Natural killer cell treated with Interleukin-12 subunit alpha and Interleukin-12 subunit beta and Interleukin-15 and Interleukin-18, amount 100 ng/mL, for 72 hours (primary cell): ENCODE data around the gene MRPL20. TPM values are rescaled to one million over a fixed set of nuclear protein-coding genes. Genes with fewer than 3 reads are reported as not detected.

Experiments used
- ATAC-seq, 2 donors: fragments of 150-1000 bp; cut with Tn5 transposase in 1 of 2; sonication (Bioruptor Pico), chemical (Tn5 transposase) in 1 of 2; 2 replicates each; pipeline ENCODE4 v1.10.0; 2021
- DNase-seq: peaks from one replicate; pipeline ENCODE4 v3.0.0; 2022; ENCODE audit warnings: low spot score
- H3K27ac Mint-ChIP-seq, 2 donors: 1 replicate in 1 of 2; 2 replicates in 1 of 2; pipeline ENCODE4 v1.8.0; 2022; ENCODE audit warnings: mixed read lengths in 2 of 2, mild to moderate bottlenecking in 1 of 2, moderate library complexity in 1 of 2
- H3K27me3 Mint-ChIP-seq, 2 donors: 1 replicate in 1 of 2; 2 replicates in 1 of 2; pipeline ENCODE4 v1.8.0; 2022; ENCODE audit warnings: mixed read lengths in 2 of 2
- H3K36me3 Mint-ChIP-seq: one replicate; pipeline ENCODE4 v1.8.0; 2022; ENCODE audit warnings: mixed read lengths
- H3K4me1 Mint-ChIP-seq, 2 donors: 1 replicate in 1 of 2; 2 replicates in 1 of 2; pipeline ENCODE4 v1.8.0; 2022; ENCODE audit warnings: low read depth in 2 of 2, mixed read lengths in 2 of 2, mild to moderate bottlenecking in 1 of 2
- H3K4me3 Mint-ChIP-seq: one replicate; pipeline ENCODE4 v1.8.0; 2022; ENCODE audit warnings: mixed read lengths
- H3K9me3 Mint-ChIP-seq: 2 replicates; pipeline ENCODE4 v1.8.0; 2022; ENCODE audit warnings: mixed read lengths
- total RNA-seq, 2 donors: library from RNA; stranded (reverse); gene quantifications; one replicate each; pipeline ENCODE4 v1.2.3, GENCODE V29; 2022

The MRPL20 gene
- total RNA-seq, 2 donors from 2014 or later: 138 to 175 TPM

DNA sequence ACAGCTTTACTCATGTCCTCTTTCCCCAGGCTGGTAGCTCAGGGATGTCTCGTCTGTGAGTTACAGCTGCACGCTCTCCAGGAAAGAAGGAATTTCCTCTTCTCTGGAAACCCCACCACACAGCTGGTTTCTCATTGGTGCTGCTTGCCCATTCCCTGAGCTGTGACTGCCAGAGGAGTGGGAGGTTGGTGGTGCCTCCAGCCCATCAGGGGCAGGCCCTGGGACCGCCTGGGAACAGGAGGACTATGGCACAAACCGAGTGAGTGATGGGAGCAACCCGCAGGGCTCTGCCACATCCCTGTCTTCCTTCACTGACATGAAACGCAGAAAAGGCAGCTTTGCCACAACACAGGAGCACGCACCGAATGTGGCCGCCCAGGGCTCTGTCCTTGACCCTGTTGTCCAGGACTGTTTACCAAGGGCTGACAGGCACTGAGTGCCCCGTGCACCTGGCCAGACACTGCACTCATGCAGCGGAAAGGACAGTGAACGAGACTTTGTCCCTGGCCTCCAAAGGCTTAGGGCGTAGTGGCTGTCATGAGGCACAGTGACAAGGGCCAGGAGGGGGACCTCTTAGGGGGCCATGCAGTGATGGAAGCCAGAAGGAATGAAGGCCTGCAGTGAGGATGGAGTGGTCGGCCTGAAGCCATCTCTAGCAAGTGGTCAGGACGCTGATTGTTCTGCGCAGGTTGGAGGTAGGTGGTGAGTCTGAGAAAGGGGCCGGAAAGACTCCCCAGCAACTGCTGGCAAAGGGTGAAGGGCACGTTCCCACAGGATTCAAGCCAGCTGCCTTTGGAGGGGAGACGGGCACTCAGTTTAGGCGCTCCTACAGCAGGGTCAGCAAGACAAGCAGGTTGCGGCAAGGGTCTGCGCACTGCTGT lies 6.3 kb downstream of the MRPL20 start:
- Mint-ChIP-seq H3K27ac (peak overlapping the region; percentile 71 to 91), H3K4me3 (peak overlapping the region; percentile 88), H3K4me1 (peaks cover 33 to 35% of the 10 kb centered on the region in 2 donors), H3K27me3 (no peaks in the 10 kb centered on the region), H3K9me3 (no peaks in the 10 kb centered on the region), H3K36me3 (peaks cover 11% of the 10 kb centered on the region)
- DNase-seq (no peak), ATAC-seq (no peak)

DNA sequence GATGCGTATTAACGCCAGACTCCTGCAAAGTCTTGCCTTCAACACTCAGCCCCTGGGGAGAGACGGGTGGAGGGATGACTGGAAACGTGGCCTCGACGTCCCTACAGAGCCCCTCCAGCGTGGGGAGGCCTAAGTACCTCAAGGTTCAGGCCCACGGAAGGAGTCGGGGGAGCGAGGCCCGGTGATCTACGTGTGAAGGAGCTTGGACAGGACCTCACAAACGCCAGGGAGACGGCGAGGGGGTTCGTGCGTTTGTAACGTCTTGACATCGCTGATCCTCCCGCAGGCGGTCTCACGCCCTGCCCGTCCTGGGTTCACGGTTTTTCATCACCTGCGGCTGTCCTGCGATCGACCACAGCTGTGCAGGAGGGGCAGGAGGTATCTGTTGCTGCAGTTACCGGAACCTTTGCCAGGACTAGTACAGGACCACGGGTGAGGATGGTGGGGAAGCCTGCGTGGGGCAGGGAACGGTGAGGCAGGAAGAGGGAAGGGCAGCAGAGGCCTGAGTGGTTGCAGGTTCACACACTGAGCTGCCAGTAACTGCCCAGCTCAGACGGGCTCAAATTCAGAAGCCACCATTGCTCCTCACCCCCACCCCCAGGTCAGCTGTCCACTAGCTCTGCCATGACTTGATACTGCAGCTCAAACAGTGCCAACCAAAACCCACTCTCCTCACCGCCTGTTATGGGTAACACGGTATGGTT lies 7.1 kb downstream of the MRPL20 start:
- Mint-ChIP-seq H3K27ac (peak overlapping the region; percentile 71 to 91), H3K4me3 (peak overlapping the region; percentile 88), H3K4me1 (peaks cover 33 to 36% of the 10 kb centered on the region in 2 donors), H3K9me3 (no peaks in the 10 kb centered on the region), H3K36me3 (peaks cover 19% of the 10 kb centered on the region), H3K27me3 (no peaks in the 10 kb centered on the region)
- peak in 1 of 2 donors; percentile 1 for ATAC-seq
- no peak for DNase-seq

DNA sequence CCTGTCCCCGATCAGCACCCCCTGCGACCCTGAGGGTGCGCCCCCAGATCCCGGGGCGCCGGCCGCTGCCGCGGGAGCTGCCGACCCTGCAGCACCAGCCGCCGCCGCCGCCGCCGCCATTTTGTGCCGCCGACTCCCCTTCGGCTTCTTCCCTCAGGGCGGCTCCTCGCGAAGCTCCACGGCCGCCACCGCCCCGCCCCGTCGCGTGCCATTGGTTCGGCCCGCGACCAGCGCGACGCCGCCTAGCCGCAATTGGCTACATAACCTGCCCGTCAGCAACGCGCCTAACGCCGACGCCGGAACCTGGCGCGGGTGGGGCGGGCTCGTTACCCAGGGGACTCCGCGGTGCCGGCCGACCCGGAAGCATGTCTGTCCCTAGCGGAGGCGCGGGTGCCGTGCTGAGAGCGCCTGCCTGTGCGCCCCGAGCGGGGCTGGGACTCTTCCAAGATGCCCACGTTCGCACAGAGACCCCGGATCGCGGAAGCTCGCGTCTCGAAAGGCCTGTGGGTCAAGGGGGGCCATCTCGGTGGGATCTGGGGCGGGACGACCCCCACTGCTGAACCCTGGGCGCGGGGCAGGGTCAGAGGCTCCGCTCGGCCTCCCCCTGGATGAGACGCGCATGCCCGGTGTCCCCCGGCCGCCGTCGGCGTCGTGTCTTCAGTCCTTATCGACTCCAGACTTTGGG lies 7.8 kb downstream of the MRPL20 start, which contains the start of gene CCNL2:
TSS of gene CCNL2 (minus strand) at position 149 of the 685 bp plus-strand sequence. CDS start at position 120, 29 bp downstream.
- ATAC-seq: peak; percentile 98 to 99
- Mint-ChIP-seq H3K4me1 (peaks cover 33 to 36% of the 10 kb centered on the region in 2 donors), H3K27me3 (no peaks in the 10 kb centered on the region), H3K9me3 (no peaks in the 10 kb centered on the region), H3K4me3 (peak within 1 kb of the TSS; percentile 99), H3K27ac (peak within 1 kb of the TSS; percentile 81 to 91), H3K36me3 (peaks cover 20% of the 10 kb centered on the region)
- DNase-seq: peak; percentile 100

DNA sequence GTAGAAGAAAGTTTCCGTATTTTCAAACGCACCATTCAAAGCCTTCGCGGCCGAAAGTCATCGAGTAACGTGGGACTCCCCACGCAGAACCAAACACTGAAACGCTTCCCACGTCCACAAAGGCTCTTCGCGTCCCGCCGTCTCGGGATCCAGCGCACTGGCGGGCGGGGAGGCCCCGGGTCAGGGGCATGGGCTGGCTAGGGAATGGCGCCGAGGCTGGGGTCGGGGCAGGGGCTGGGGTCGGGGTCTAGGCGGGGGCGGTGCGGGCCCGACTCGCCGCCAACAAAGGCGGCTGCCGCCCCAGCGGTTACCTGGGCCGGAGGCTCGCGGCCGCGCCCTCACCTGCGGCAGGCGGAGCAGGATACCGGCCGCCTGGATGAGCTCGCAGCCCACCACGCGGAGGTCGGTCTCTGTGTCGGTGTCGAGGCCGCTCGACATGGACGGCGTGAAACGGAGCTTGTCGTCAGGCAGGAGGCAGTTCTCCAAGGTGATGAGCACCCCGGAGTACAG lies 8.4 kb downstream of the MRPL20 start:
- no peaks in the 10 kb centered on the region for H3K27me3 Mint-ChIP-seq
- DNase-seq (no peak), ATAC-seq (peak; percentile 1)
- H3K4me1 Mint-ChIP-seq: peaks cover 31 to 34% of the 10 kb centered on the region in 2 donors
- H3K4me3 Mint-ChIP-seq: peak overlapping the region; percentile 99
- H3K36me3 Mint-ChIP-seq: peaks cover 20% of the 10 kb centered on the region
- no peaks in the 10 kb centered on the region for H3K9me3 Mint-ChIP-seq
- H3K27ac Mint-ChIP-seq: peak overlapping the region; percentile 81 to 91

DNA sequence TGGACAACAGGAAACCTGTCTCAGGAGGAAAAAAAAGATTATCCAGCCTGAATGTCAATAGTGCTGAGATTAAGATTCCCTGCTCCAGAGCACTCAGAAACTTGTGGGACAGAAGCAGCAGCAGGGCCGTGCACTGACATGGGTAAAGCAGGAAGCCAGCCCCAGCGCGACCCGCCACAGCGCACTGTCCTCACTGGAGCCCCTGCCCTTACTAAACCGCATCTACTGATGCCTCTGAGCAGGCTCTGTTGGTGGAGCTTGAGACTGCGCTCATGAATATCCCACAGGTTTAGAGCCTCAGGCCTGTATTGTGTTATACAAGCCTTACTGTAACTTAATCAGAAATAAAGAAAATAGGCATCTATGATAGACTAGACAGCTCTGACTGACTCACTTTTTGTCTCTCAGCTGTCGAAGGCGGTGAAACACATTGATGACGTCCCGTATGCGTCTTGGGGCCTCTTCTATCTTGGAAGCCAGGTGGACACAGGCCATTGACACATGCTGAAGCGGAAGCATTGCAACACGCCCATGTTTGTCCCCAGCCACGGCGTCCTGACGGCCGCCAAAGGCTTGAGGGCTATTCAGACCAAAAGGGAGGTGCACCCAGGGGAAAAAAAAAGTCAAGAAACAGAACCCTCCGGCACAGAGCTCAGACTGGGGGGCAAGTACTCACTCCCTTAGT lies 9.1 kb downstream of the MRPL20 start:
- Mint-ChIP-seq H3K27me3 (no peaks in the 10 kb centered on the region), H3K9me3 (no peaks in the 10 kb centered on the region), H3K4me1 (peaks cover 32 to 36% of the 10 kb centered on the region in 2 donors), H3K4me3 (peak overlapping the region; percentile 99), H3K27ac (peak overlapping the region; percentile 81 to 91), H3K36me3 (peaks cover 20% of the 10 kb centered on the region)
- DNase-seq: no peak
- no peak for ATAC-seq

DNA sequence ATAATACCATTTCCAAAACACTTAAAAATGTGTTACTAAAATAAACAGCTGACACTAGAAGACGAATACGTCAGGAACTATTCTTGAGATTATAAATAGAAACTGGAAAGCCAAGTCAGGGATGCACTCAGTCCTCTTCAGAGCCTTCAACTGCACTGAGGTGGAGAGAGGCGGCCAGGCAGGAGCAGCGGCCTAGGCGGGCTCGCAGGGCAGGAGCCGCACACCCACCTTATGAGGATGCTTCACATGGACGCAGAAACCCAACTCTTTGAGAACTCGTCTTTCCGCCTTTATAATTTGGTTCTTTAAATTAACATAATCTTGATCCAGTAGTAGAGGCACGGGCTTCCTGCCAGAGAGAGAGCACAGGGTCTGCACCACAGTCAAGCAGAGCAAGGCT lies 11.9 kb downstream of the MRPL20 start:
- Mint-ChIP-seq H3K4me3 (peak overlapping the region; percentile 4), H3K4me1 (peaks cover 28 to 29% of the 10 kb centered on the region in 2 donors), H3K27me3 (no peaks in the 10 kb centered on the region), H3K27ac (no peak overlapping the region), H3K9me3 (no peaks in the 10 kb centered on the region), H3K36me3 (peaks cover 42% of the 10 kb centered on the region)
- ATAC-seq (no peak), DNase-seq (no peak)

DNA sequence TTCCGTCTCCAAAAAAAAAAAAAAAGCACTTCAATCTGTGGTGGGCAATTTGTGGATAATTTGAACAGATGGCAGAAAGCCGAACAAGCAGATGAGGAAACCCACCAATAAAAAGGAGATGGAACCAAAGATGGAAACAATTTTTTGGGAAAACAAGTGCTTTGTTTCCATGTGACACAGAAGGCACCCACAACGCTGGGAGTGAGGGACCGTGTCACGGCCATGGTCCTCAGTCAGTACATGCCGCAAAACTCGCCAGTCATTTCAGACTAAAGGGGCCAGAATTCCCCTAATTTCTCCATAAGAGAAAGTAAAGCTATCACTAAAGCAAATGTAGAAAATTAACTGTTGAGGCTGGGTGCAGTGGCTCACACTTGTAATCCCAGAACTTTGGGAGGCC lies 13.0 kb downstream of the MRPL20 start:
- H3K4me1 Mint-ChIP-seq: peaks cover 23 to 25% of the 10 kb centered on the region in 2 donors
- DNase-seq (no peak), ATAC-seq (no peak)
- no peak overlapping the region for H3K27ac Mint-ChIP-seq
- H3K36me3 Mint-ChIP-seq: peaks cover 44% of the 10 kb centered on the region
- H3K27me3 Mint-ChIP-seq: no peaks in the 10 kb centered on the region
- H3K9me3 Mint-ChIP-seq: no peaks in the 10 kb centered on the region
- H3K4me3 Mint-ChIP-seq: no peak overlapping the region

DNA sequence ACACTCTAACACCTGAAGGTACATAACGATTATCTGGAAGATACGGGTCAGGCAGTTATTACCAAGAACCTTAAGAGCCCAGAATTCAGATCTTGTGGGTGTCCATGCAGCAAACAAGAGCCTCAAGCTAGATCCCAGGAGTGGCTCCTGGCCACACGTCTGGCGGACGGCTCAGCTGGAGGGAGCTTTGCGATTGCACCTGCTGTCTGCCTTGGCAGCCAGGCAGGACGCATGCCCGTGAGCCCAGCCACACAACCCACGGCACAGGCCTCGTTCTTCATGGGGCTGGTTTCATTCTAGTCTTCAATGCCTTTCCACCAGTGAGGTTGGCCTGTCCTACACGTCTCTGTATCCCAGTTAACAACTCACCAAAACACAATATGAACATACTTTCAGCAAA lies 13.7 kb downstream of the MRPL20 start:
- no peak overlapping the region for H3K4me3 Mint-ChIP-seq
- no peaks in the 10 kb centered on the region for H3K27me3 Mint-ChIP-seq
- H3K36me3 Mint-ChIP-seq: peaks cover 44% of the 10 kb centered on the region
- no peak for DNase-seq
- H3K4me1 Mint-ChIP-seq: peaks cover 23 to 25% of the 10 kb centered on the region in 2 donors
- no peaks in the 10 kb centered on the region for H3K9me3 Mint-ChIP-seq
- no peak for ATAC-seq
- H3K27ac Mint-ChIP-seq: no peak overlapping the region

DNA sequence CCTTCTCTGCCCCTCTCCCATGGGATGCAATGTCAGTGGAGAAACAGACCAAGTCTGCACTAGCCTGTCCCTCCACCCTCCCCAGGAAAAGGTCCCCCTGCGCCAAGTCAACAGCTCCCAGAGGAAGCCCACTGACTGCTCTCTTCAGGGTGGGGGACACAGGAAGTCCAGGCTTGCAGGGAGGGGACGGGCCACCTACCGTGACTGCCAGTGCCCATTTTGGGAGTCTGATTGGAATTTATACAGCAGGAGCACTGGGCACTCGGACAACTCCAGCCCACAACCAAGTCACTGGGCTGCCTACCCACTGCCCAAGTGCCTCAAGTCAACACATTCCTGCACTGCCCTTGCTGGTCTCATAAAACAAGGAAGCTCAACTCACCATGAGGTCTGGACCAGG lies 14.1 kb downstream of the MRPL20 start:
- no peak for ATAC-seq
- Mint-ChIP-seq H3K27me3 (no peaks in the 10 kb centered on the region), H3K4me1 (peaks cover 20 to 22% of the 10 kb centered on the region in 2 donors), H3K9me3 (no peaks in the 10 kb centered on the region), H3K4me3 (no peak overlapping the region), H3K27ac (no peak overlapping the region), H3K36me3 (peaks cover 41% of the 10 kb centered on the region)
- DNase-seq: no peak

DNA sequence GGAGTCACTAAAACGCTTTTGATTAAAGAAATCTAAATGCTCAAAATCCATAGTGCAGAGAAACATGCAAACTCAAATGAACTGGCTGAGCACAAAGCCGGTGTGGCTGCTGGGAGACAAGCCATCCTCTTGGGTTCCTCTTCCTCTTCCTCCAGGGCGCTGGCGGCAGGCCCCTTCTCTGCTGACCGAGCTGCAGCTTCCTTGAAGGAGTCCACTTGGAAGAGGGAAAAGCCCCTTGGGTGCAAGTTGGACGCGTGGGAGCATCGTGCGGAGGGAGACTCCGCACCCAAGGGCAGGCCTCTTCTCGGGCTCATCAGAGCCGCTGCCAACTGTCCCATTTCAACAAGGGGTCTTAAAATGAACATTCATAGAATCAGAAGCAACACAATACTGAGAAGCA lies 15.9 kb downstream of the MRPL20 start:
- H3K4me1 Mint-ChIP-seq: peaks cover 17 to 19% of the 10 kb centered on the region in 2 donors
- no peak for DNase-seq
- H3K4me3 Mint-ChIP-seq: no peak overlapping the region
- no peak overlapping the region for H3K27ac Mint-ChIP-seq
- no peak for ATAC-seq
- H3K27me3 Mint-ChIP-seq: no peaks in the 10 kb centered on the region
- H3K9me3 Mint-ChIP-seq: no peaks in the 10 kb centered on the region
- peaks cover 47% of the 10 kb centered on the region for H3K36me3 Mint-ChIP-seq

- H3K36me3 Mint-ChIP-seq: peaks cover 45% of the 10 kb centered on the region
- no peaks in the 10 kb centered on the region for H3K27me3 Mint-ChIP-seq
- peaks cover 15 to 18% of the 10 kb centered on the region in 2 donors for H3K4me1 Mint-ChIP-seq
- H3K4me3 Mint-ChIP-seq: no peak overlapping the region
- no peaks in the 10 kb centered on the region for H3K9me3 Mint-ChIP-seq
- ATAC-seq (no peak), DNase-seq (no peak)
- H3K27ac Mint-ChIP-seq: no peak overlapping the region
These were observed 16.4 kb downstream of the MRPL20 start for GRCh38 chr1:1390675-1391074.

GRCh38 chr1:1388078-1388472 lies 19.0 kb downstream of the MRPL20 start:
- Mint-ChIP-seq H3K9me3 (no peaks in the 10 kb centered on the region), H3K36me3 (peaks cover 31% of the 10 kb centered on the region), H3K27me3 (no peaks in the 10 kb centered on the region), H3K4me3 (no peak overlapping the region), H3K4me1 (peaks cover 3 to 7% of the 10 kb centered on the region in 2 donors), H3K27ac (no peak overlapping the region)
- DNase-seq (no peak), ATAC-seq (no peak)
